HUES64 (cell line): ENCODE results near the gene SLC12A6.

Experiments
- H3K27ac ChIP-seq: 2 replicates; pipeline ENCODE4 v1.7.0; 2013; ENCODE audit warnings: low read depth, low read length, inconsistent platforms
- H3K27me3 ChIP-seq: 2 replicates; pipeline ENCODE4 v1.6.1; 2013; ENCODE audit warnings: mild to moderate bottlenecking, low read length; ENCODE audit not compliant: insufficient read depth
- H3K36me3 ChIP-seq: 2 replicates; pipeline ENCODE4 v1.6.1; 2013; ENCODE audit warnings: mild to moderate bottlenecking, low read length; ENCODE audit not compliant: insufficient read depth
- H3K4me1 ChIP-seq: 2 replicates; pipeline ENCODE4 v1.6.1; 2013; ENCODE audit warnings: mild to moderate bottlenecking, low read length, moderate library complexity; ENCODE audit not compliant: insufficient read depth
- H3K4me3 ChIP-seq: 2 replicates; pipeline ENCODE4 v1.5.1; 2013; ENCODE audit warnings: mild to moderate bottlenecking, low read length, moderate library complexity
- H3K9ac ChIP-seq: 2 replicates; pipeline ENCODE4 v1.6.1; 2013; ENCODE audit warnings: mild to moderate bottlenecking, low read depth, low read length
- H3K9me3 ChIP-seq: 2 replicates; pipeline ENCODE4 v1.6.1; 2013; ENCODE audit warnings: low read depth, low read length; ENCODE audit not compliant: insufficient read depth
- WGBS: fragments of 150-250, 120-280 bp; methylation state at CpG from one replicate; pipeline ENCODE4 v1.1.7; 2013; ENCODE audit warnings: missing lambda C conversion rate; 5-methylcytosine and 5-hydroxymethylcytosine counted together

SLC12A6 gene

DNA sequence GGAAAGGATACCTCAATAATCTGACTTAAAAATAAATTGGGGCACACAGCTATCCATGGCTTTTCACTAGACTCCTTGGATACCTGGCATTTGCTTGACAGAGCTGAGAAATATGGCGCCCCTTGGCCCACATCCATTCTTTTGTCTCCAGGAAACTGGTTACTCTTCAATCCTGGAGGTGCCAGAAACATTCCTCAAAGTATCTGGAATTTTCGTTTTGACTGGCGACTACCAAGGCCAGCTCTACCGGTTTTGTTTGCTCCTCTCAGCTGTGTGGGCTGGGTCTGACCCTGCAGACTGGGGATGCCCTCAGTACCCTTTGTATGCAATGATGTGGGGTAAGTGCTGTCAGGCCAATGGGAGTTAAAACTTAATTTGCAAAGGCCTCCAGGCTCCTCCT is 154.6 kb downstream of the SLC12A6 start:
- Histone ChIP-seq H3K27ac (no peak overlapping the region), H3K4me3 (no peak overlapping the region), H3K9ac (no peak overlapping the region), H3K4me1 (peaks cover 6% of the 10 kb centered on the region), H3K27me3 (no peaks in the 10 kb centered on the region), H3K36me3 (no peaks in the 10 kb centered on the region), H3K9me3 (no peaks in the 10 kb centered on the region)
- 67% methylated on average over 4 of the region's 4 CpGs for WGBS
